H9 (cell line): ENCODE data around the gene CDC42. TPM values are rescaled to one million over a fixed set of nuclear protein-coding genes. Genes with fewer than 3 reads are reported as not detected.
A peak's percentile ranks its signal among the peaks of the same experiment; 100 is the strongest.

Source experiments
- DNase-seq: peaks from one replicate; pipeline ENCODE4 v3.0.0-alpha.2; 2017
- H2AFZ ChIP-seq: one replicate; pipeline ENCODE4 v1.6.1; 2013; ENCODE audit warnings: mild to moderate bottlenecking, low read length, control low read depth, moderate library complexity
- H2AK5ac ChIP-seq: 2 replicates; pipeline ENCODE4 v1.6.1; 2013; ENCODE audit warnings: low read length, control low read depth, mixed read lengths; ENCODE audit not compliant: insufficient read length
- H2BK120ac ChIP-seq: one replicate; pipeline ENCODE4 v1.6.1; 2013; ENCODE audit warnings: low read depth, mild to moderate bottlenecking, low read length, control low read depth, inconsistent platforms; ENCODE audit not compliant: poor library complexity, severe bottlenecking
- H2BK12ac ChIP-seq: 2 replicates; pipeline ENCODE4 v1.6.1; 2013; ENCODE audit warnings: low read length, control low read depth, mixed read lengths, low read depth; ENCODE audit not compliant: insufficient read length
- H2BK15ac ChIP-seq: 2 replicates; pipeline ENCODE4 v1.6.1; 2013; ENCODE audit warnings: low read depth, low read length, control low read depth
- H2BK20ac ChIP-seq: one replicate; pipeline ENCODE4 v1.6.1; 2013; ENCODE audit warnings: low read depth, mild to moderate bottlenecking, low read length, control low read depth, inconsistent platforms; ENCODE audit not compliant: poor library complexity, severe bottlenecking
- H2BK5ac ChIP-seq: 2 replicates; pipeline ENCODE4 v1.6.1; 2013; ENCODE audit warnings: low read length, control low read depth, mixed read lengths; ENCODE audit not compliant: insufficient read length
- H3K14ac ChIP-seq: 2 replicates; pipeline ENCODE4 v1.6.1; 2013; ENCODE audit warnings: low read length, control low read depth; ENCODE audit not compliant: insufficient read depth
- H3K18ac ChIP-seq: 2 replicates; pipeline ENCODE4 v1.6.1; 2013; ENCODE audit warnings: low read depth, mild to moderate bottlenecking, mixed read lengths, low read length, control low read depth; ENCODE audit not compliant: insufficient read length
- H3K23ac ChIP-seq: 2 replicates; pipeline ENCODE4 v1.6.1; 2013; ENCODE audit warnings: low read length, control low read depth, mixed read lengths, low read depth; ENCODE audit not compliant: insufficient read length
- H3K23me2 ChIP-seq: 2 replicates; pipeline ENCODE4 v1.6.1; 2013; ENCODE audit warnings: low read depth, mild to moderate bottlenecking, mixed read lengths, low read length, control low read depth; ENCODE audit not compliant: insufficient read length, poor library complexity, severe bottlenecking
- H3K27ac ChIP-seq: 2 replicates; pipeline ENCODE4 v1.5.1; 2013; ENCODE audit warnings: low read length, control low read depth, mixed read lengths, low read depth; ENCODE audit not compliant: insufficient read length
- H3K27me3 ChIP-seq: 2 replicates; pipeline ENCODE4 v1.6.1; 2013; ENCODE audit warnings: low read length, control low read depth, inconsistent platforms; ENCODE audit not compliant: insufficient read depth
- H3K4ac ChIP-seq: 2 replicates; pipeline ENCODE4 v1.6.1; 2013; ENCODE audit warnings: low read depth, mild to moderate bottlenecking, control low read depth, inconsistent platforms, low read length, moderate library complexity
- H3K4me1 ChIP-seq: 2 replicates; pipeline ENCODE4 v1.6.1; 2013; ENCODE audit warnings: low read length, control low read depth, inconsistent platforms; ENCODE audit not compliant: insufficient read depth
- H3K4me2 ChIP-seq: 2 replicates; pipeline ENCODE4 v1.6.1; 2013; ENCODE audit warnings: low read length, control low read depth, mixed read lengths; ENCODE audit not compliant: insufficient read length, insufficient read depth
- H3K56ac ChIP-seq: 2 replicates; pipeline ENCODE4 v1.6.1; 2013; ENCODE audit warnings: low read depth, mild to moderate bottlenecking, mixed read lengths, low read length, control low read depth; ENCODE audit not compliant: insufficient read length
- H3K79me1 ChIP-seq: 2 replicates; pipeline ENCODE4 v1.6.1; 2013; ENCODE audit warnings: low read depth, mild to moderate bottlenecking, moderate library complexity, low read length, control low read depth, inconsistent platforms; ENCODE audit not compliant: insufficient read depth, poor library complexity, severe bottlenecking
- H3K79me2 ChIP-seq: 2 replicates; pipeline ENCODE4 v1.6.1; 2013; ENCODE audit warnings: low read length, control low read depth, inconsistent platforms; ENCODE audit not compliant: insufficient read depth
- H3K9ac ChIP-seq: 2 replicates; pipeline ENCODE4 v1.6.1; 2013; ENCODE audit warnings: low read length, control low read depth, mixed read lengths; ENCODE audit not compliant: insufficient read length; ENCODE audit errors: extremely low read depth
- H3K9me3 ChIP-seq: one replicate; pipeline ENCODE4 v1.6.1; 2013; ENCODE audit warnings: low read depth, low read length, inconsistent platforms; ENCODE audit not compliant: control insufficient read depth
- H3T11ph ChIP-seq: one replicate; pipeline ENCODE4 v1.6.1; 2013; ENCODE audit warnings: mild to moderate bottlenecking, low read length, control low read depth, inconsistent platforms
- H4K20me1 ChIP-seq: one replicate; pipeline ENCODE4 v1.6.1; 2013; ENCODE audit not compliant: control insufficient read depth, insufficient read length, insufficient read depth
- H4K5ac ChIP-seq: 2 replicates; pipeline ENCODE4 v1.6.1; 2013; ENCODE audit warnings: low read depth, mild to moderate bottlenecking, mixed read lengths, low read length, control low read depth; ENCODE audit not compliant: insufficient read length
- H4K8ac ChIP-seq: replicated peaks from 2 replicates; pipeline ENCODE4 v1.6.1; 2013; ENCODE audit warnings: low read length, control low read depth, mixed read lengths, low read depth; ENCODE audit not compliant: insufficient read length
- H4K91ac ChIP-seq: 2 replicates; pipeline ENCODE4 v1.6.1; 2013; ENCODE audit warnings: low read depth, mild to moderate bottlenecking, moderate library complexity, mixed read lengths, low read length, control low read depth; ENCODE audit not compliant: insufficient read length
- H3K27ac Mint-ChIP-seq, 3 experiments: 2 replicates in 2 of 3; 3 replicates in 1 of 3; pipeline ENCODE4 v1.8.0; 2020 to 2021; ENCODE audit warnings: mixed read lengths in 3 of 3, mild to moderate bottlenecking in 1 of 3, moderate library complexity in 1 of 3
- H3K27me3 Mint-ChIP-seq: 2 replicates; pipeline ENCODE4 v1.8.0; 2021; ENCODE audit warnings: low read depth, mild to moderate bottlenecking, moderate library complexity, mixed read lengths
- H3K36me3 Mint-ChIP-seq, 3 experiments: 2 replicates in 2 of 3; 3 replicates in 1 of 3; pipeline ENCODE4 v1.8.0; 2020 to 2021; ENCODE audit warnings: low read depth in 3 of 3, mixed read lengths in 3 of 3; ENCODE audit not compliant: insufficient read depth in 1 of 3
- H3K4me1 Mint-ChIP-seq, 2 experiments: 2 replicates each; pipeline ENCODE4 v1.8.0; 2020; ENCODE audit warnings: mixed read lengths in 2 of 2
- H3K4me3 Mint-ChIP-seq, 2 experiments: 2 replicates in 1 of 2; 3 replicates in 1 of 2; pipeline ENCODE4 v1.8.0; 2020 to 2021; ENCODE audit warnings: mild to moderate bottlenecking in 2 of 2, mixed read lengths in 2 of 2, moderate library complexity in 1 of 2
- H3K9me3 Mint-ChIP-seq, 2 experiments: 2 replicates in 1 of 2; 3 replicates in 1 of 2; pipeline ENCODE4 v1.8.0; 2020; ENCODE audit warnings: mild to moderate bottlenecking in 2 of 2, mixed read lengths in 2 of 2, moderate library complexity in 1 of 2
- WGBS: extraction: QIAGEN DNeasy Blood & Tissue Kit; methylation state at CpG from one replicate; pipeline ENCODE4 v1.1.7; 2013; ENCODE audit warnings: missing lambda C conversion rate, low lambda C conversion rate, mixed read lengths; ENCODE audit not compliant: insufficient read length; ENCODE audit errors: extremely low coverage; 5-methylcytosine and 5-hydroxymethylcytosine counted together
- total RNA-seq: library from RNA; stranded (reverse); gene quantifications from 2 replicates; pipeline ENCODE4 v1.2.1, GENCODE V29; 2021
- TF ChIP-seq, protein P1 (sequence below): fragments of 200-600 bp; sonication (generic); conservative IDR thresholded peaks from 3 replicates; pipeline ENCODE4 v1.8.0; 2021; ENCODE audit warnings: antibody characterized with exemption, mild to moderate bottlenecking

CDC42 gene
- total RNA-seq, 1 experiment from 2014 or later: 197 TPM

- H3K4me2 ChIP-seq: no peak overlapping the region
- peaks cover 0 to 16% (median 5%) of the 10 kb centered on the region in 3 experiments; a peak in 5 of 7 replicates for H3K36me3 Mint-ChIP-seq
- no peaks in the 10 kb centered on the region for H3K4me1 ChIP-seq
- no peak overlapping the region for H2BK5ac ChIP-seq
- WGBS: no CpG with 5 or more reads among the region's 3 CpGs
- H2AFZ ChIP-seq: no peak overlapping the region
- H3K27me3 ChIP-seq: no peaks in the 10 kb centered on the region
- H4K8ac ChIP-seq: no peak overlapping the region
- H2BK120ac ChIP-seq: no peak overlapping the region
- no peak overlapping the region for H2BK12ac ChIP-seq
- H4K20me1 ChIP-seq: no peaks in the 10 kb centered on the region
- no peak overlapping the region for H4K5ac ChIP-seq
- no peak overlapping the region for H3K56ac ChIP-seq
- H3K18ac ChIP-seq: no peak overlapping the region
- H3K9me3 ChIP-seq: no peaks in the 10 kb centered on the region
- peaks cover 11 to 14% of the 10 kb centered on the region in 2 experiments for H3K4me1 Mint-ChIP-seq
- H3K27ac Mint-ChIP-seq: 0 out of 7 replicates have a peak overlapping the region, but pooled peaks of 1 of the 3 experiments have one; percentile 46
- no peak overlapping the region for H3K27ac ChIP-seq
- no peak overlapping the region for H3T11ph ChIP-seq
- H3K14ac ChIP-seq: no peak overlapping the region
- TF ChIP-seq, protein P1, sequence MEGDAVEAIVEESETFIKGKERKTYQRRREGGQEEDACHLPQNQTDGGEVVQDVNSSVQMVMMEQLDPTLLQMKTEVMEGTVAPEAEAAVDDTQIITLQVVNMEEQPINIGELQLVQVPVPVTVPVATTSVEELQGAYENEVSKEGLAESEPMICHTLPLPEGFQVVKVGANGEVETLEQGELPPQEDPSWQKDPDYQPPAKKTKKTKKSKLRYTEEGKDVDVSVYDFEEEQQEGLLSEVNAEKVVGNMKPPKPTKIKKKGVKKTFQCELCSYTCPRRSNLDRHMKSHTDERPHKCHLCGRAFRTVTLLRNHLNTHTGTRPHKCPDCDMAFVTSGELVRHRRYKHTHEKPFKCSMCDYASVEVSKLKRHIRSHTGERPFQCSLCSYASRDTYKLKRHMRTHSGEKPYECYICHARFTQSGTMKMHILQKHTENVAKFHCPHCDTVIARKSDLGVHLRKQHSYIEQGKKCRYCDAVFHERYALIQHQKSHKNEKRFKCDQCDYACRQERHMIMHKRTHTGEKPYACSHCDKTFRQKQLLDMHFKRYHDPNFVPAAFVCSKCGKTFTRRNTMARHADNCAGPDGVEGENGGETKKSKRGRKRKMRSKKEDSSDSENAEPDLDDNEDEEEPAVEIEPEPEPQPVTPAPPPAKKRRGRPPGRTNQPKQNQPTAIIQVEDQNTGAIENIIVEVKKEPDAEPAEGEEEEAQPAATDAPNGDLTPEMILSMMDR: no peak
- no peak overlapping the region for H3K4ac ChIP-seq
- no peak overlapping the region for H4K91ac ChIP-seq
- no peaks in the 10 kb centered on the region for H3K23me2 ChIP-seq
- no peaks in the 10 kb centered on the region for H3K9me3 Mint-ChIP-seq
- H3K4me3 Mint-ChIP-seq: no peak overlapping the region
- H2BK15ac ChIP-seq: no peak overlapping the region
- H3K27me3 Mint-ChIP-seq: no peaks in the 10 kb centered on the region
- no peak overlapping the region for H3K23ac ChIP-seq
- no peak for DNase-seq
- H3K79me1 ChIP-seq: peaks cover 6% of the 10 kb centered on the region
- H3K79me2 ChIP-seq: peaks cover 1% of the 10 kb centered on the region; the same call in 1 of the 2 replicates
- no peak overlapping the region for H2BK20ac ChIP-seq
- no peak overlapping the region for H2AK5ac ChIP-seq
- no peak overlapping the region for H3K9ac ChIP-seq
Observed at GRCh38 chr1:22102746-22103145, 50.2 kb downstream of the CDC42 start.
